ENCODE measurements around the gene ATP7B.
"Not testable (repeated sequence)": the region's sequence is repeated elsewhere in the genome, so short reads cannot be mapped to it uniquely, and the experiment has no call there.

Gene ATP7B

GRCh38 chr13:52010890-52011631 lies at the start of gene ATP7B:
TSS of gene ATP7B (minus strand) at chr13:52011450. CDS start at chr13:52011337, 113 bp downstream.
- DNase-seq: peak; percentile 4

- no peak for DNase-seq
These were observed 42.2 kb upstream of the ATP7B start for GRCh38 chr13:52053460-52053859.

- no peak for DNase-seq
These were observed 40.1 kb upstream of the ATP7B start for GRCh38 chr13:52051400-52051799.

GRCh38 chr13:52048516-52048915 lies 37.3 kb upstream of the ATP7B start:
- DNase-seq: no peak

GRCh38 chr13:52047463-52047862 lies 36.2 kb upstream of the ATP7B start:
- DNase-seq: no peak

- no peak for DNase-seq
These were observed 32.4 kb upstream of the ATP7B start for GRCh38 chr13:52043675-52044074.

- no peak for DNase-seq
These were observed 24.8 kb upstream of the ATP7B start for GRCh38 chr13:52036037-52036436.

- DNase-seq: no peak
These were observed 23.5 kb upstream of the ATP7B start for GRCh38 chr13:52034616-52035226.

- no peak for DNase-seq
These were observed 21.8 kb upstream of the ATP7B start for GRCh38 chr13:52033039-52033438.

- not testable (repeated sequence) for DNase-seq
These were observed 19.2 kb upstream of the ATP7B start for GRCh38 chr13:52030401-52030800.

GRCh38 chr13:52029569-52029968 lies 18.3 kb upstream of the ATP7B start:
- no peak for DNase-seq

- DNase-seq: no peak
These were observed 16.6 kb upstream of the ATP7B start for GRCh38 chr13:52027832-52028231.

GRCh38 chr13:52026246-52026626 lies 15.0 kb upstream of the ATP7B start:
- no peak for DNase-seq

GRCh38 chr13:52025475-52026245 lies 14.4 kb upstream of the ATP7B start:
- no peak for DNase-seq

- DNase-seq: no peak
These were observed 13.2 kb upstream of the ATP7B start, which contains the start of gene UTP14C for GRCh38 chr13:52024481-52024880. TSS of gene UTP14C (plus strand) at chr13:52024691. CDS start at chr13:52028805, 4,114 bp downstream.

- DNase-seq: no peak
These were observed 11.1 kb upstream of the ATP7B start for GRCh38 chr13:52022356-52022755.

- no peak for DNase-seq
These were observed 8.9 kb upstream of the ATP7B start for GRCh38 chr13:52020191-52020590.

- DNase-seq: no peak
These were observed 5.0 kb upstream of the ATP7B start for GRCh38 chr13:52016296-52016695.

- no peak for DNase-seq
These were observed 1.2 kb upstream of the ATP7B start for GRCh38 chr13:52012512-52012836.

- peak; percentile 100 for DNase-seq
These were observed 622 bp upstream of the ATP7B start, which contains the start of gene ALG11 for GRCh38 chr13:52011632-52012511. TSS of gene ALG11 (plus strand) at chr13:52012398. CDS start at chr13:52012419, 21 bp downstream.

GRCh38 chr13:52009946-52010345 lies 1.3 kb downstream of the ATP7B start:
- DNase-seq: no peak

GRCh38 chr13:52006523-52007245 lies 4.6 kb downstream of the ATP7B start:
- no peak for DNase-seq
